HG02798 (cell line): ENCODE measurements around the gene BCL11B.

Source experiments
- ATAC-seq: cut with Tn5 transposase; IDR thresholded peaks from one replicate; pipeline ENCODE4 v1.9.1; 2021; ENCODE audit warnings: mild to moderate bottlenecking; ENCODE audit not compliant: unreplicated experiment, poor library complexity

BCL11B gene

DNA sequence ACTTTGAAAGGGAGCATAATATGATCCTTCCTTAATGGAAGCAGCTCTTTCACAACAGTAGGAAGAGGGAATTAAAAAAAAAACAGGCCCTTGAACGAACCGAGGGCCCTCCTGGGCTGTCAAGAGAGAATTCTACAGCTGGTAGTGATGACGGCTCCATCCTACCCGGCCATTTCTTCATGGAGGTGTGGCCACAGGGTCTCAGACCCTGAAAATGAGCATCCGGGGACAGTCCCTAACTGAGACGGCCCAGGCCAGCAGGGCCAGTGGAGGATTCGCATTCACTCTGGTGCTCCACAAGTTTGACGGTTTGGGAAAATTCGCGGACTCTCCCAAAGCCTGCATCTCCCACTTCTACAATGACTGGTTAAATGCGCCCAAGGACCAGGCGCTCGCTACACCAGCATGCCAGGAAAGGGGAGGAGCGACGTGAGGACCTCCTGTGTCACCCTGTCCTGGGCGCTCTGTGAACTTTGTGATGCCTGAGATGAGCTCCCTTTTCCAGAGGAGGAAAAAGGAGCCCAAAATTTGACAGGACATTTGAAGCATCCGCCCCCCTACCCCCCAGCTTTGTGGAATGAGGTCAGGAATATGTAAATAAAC lies 66.8 kb downstream of the BCL11B start:
- no peak for ATAC-seq

DNA sequence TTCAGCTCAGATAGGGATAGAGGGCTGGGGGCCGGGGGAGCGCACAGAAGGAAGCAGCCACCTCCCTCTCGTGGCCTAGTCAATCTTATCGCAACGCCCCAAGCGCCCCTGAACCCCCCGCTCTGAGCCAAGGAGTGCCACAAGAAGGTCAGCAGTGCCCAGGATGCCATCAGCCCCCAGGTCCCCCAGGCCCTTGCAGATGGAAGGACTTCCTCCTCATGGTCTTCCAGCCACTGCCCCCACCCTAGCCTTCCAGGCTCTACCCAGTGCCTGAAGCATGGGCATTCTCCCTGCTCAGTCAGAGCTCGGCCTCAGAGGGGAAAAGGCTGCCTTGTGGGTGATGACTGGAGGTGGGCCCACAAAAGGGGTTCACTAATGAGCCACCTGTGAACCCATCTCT lies 68.2 kb downstream of the BCL11B start:
- ATAC-seq, result no peak

DNA sequence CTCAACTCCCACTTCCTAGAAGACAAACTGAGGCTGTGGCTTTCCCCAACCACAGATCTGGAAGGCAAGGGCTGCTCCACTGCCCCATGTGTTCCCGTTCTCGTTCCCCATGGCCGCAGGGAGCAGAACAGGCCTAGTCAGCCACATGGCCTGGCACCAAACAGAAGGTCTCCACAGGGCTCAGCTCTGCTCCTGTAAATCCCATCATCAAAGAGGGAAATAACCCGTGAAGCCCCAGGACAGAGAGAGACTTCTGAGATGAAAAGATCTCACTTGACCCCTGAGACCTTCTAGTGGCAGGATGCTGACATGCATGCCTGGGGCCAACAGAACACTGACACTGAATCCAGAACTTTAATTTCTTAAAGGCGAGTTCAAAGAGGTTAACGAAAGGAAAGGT lies 68.9 kb downstream of the BCL11B start:
- ATAC-seq, result no peak

DNA sequence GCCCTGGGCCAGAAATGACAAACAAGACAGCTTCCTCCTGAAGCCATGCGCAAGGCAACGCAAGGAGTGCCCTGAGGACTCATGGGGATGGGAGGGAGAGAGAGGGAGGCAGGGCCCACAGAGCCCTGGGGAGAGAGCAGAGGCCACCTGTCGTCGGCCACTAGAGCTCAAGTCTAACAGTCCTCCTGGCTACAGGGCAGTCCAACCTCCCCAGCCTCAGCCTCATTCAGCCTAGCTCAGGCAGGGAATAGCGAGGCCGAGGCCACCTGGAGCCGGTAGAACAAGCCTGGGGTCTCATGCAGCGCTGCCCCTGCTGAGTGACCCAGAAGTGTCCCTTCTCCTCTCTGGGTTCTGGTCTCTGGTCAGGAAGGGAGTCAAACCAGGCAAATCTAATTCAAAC lies 69.5 kb downstream of the BCL11B start:
- no peak for ATAC-seq

DNA sequence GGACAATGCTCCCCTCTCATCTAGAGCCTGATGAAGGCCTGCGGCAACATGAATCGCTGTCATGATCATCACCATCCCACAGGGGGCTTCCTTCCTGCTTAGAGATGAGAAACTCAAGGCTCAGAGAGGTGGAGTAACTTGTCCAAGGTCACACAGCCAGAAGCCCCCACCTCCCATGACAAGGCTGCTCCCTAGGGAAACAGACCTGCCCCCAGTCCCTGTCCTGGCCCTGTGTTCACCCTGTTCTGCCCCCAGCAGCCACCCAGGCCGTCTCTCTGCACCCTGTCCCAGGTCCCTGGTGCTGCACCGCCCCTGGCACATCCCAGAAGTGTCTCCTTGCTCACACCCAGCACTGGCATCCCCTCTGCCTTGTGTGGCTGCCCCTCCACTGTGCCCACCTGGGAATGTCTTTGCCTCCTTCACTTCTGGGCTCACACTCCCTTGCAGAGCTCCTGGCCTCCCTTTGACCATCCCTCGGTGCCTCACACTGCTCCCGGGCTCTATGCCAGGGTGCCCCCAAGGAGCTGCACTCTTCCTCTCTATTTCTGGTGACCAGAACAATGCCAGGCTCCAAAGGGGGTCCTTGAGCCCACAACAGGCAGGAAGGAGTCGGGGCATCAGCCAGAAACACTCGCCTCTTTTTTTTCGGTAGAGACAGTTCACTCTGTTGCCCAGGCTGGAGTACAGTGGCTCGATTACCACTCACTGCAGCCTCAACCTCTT lies 70.5 kb downstream of the BCL11B start:
- ATAC-seq, result no peak

DNA sequence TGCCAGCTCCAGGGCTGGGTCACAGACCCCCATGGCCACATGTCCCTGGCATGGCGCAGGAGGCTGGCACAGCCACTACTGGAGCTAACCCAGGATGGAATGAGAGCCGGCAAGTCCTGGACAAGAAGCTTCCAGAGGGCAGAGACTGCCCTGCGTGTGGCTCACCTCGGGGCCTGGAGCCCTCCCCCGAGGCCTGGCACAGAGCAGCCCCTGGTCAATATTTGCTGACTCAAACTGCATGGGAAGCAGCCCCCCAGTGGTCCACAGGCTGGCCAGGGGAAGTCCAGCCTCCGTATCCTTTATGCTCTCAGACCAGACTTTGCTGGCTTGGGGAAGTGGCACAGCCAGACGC lies 71.4 kb downstream of the BCL11B start:
- ATAC-seq, result no peak

DNA sequence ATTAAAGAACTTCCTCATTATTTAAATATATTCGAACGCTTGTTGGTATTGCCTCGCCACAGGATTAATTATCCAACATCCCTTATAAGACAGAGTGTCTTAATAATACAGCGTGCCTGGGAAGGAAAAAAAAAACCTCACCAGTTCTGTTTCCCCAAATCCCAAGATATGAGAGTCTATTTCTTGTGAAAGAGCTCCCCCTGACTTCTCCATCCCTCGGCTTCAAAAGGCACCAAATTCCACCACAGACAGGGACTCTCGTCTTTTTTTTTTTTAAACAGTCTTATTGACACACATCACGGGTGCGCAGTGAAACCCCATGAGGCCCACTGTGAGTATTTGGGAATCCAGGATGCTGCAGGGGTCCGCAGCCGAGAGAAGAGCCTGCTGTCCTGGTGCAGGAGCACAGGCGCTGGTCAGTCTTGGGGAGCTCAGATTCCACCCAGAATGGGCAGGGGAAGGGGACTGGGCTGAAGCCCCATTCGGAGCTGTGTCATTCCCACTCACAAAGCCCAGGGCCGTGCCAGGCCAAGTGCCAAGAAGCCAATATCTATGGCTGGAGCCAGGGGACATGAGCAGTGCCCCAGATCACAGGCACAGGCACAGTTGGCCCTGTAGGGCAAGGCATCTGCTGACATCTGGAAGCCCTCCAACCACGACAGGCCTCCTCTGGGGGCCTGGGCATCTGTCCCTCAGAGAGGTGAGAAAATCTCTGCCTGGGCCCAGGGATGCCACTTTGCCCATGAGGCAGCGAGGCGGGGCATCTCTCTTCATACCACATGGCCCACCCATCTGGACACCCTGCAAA lies 71.9 kb downstream of the BCL11B start:
- no peak for ATAC-seq

DNA sequence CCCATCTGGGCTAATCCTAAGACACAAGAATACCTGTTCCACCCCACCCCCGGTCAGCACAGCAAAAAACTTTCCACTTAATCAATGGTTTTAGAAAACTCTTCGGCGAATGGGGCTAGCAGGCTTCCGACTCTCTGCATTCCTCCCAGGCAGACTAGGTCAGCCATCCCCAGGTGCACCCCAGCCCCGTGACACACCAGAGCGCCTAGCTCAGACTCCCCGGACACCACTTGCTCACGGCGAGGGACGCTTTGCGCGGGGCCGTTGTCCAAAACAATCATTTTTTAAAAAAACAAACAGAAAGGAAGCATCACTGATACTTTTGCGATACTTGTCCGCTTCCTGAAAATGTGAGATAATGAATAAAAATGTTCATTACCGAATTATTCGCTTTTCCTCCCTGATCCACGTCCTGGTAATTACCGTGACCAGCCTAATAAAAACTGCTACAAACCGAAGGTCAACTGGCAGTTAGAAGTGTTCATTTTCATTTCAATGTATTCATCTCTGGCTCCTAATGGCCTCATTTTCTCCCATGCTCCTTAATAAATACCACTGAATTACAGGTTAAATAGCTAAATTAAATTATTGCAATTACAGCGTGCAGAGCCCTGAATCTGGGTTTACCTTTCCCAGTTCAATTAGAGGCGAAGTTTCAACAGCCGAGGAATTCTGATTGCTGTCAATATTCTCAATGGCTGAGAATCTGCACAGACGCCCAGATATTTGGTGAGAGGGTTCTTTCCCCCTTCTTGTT lies 73.1 kb downstream of the BCL11B start:
- no peak for ATAC-seq

DNA sequence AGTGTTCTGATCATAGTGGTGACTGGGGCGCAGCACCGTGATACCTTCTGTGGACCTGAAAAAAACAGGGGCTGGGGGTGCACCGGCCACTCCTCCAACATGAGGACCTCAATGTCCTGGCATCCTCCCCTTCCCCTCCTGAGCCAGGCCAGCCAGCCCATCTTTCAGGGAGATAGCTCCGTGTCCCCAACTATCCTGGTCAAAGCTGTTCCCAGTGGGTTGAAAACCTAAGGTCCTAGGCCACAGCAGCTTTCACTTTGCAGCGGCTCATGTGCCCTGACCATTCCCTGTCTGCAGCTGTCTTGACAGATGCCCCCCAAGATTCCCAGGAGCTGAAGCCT lies 75.7 kb downstream of the BCL11B start:
- ATAC-seq, result no peak

DNA sequence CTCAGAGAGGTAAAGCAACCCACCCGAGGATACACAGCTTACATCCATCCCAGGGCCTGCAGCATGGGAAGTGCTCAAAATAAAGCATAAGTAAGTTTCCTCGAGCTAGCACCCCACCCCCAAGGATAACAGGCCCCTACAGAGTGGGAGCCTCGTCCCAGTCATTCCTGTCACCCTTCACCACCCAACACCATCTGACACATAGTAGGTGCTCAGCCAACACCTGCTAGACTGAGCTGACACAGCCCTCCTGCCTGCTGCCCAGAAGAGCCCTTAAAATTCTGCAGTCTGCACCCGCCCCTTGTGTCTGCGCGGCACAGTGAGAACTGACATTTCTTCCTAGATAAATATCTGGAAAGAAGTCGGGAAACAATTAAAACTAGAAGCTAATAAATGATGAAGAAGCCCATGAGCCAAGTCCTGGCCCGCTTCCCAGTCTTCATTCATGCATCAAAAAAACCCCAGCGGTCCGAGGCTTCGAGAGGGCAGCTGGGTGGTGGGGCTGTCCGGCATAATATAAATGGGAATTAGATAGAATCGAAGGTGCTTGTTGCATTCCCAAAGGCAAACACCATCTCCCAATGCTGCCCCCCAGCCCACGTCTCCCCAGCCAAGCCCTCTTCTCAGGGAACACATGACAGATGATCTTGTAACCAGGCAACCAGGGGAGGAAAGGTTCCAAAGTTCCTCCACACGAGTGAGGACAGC lies 76.2 kb downstream of the BCL11B start:
- ATAC-seq, result no peak

DNA sequence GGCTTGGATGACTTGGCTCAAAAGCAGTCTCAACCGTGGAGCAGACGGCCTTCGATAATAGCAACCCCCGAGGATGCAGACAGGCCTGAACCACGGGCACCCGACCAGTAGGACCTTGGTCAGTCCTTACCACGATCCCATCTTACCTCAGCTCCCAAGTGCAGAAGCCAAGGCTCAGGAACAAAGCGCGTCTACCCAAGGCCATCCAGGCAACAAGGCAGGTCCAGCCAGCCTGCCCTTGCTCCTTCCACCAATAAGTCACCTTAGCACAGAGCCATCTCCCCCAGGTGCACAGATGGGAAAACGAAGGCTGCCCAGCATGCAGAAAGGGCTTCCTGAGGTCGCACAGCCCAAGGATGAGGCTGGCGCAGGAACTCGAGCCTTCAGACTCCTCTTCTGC lies 77.3 kb downstream of the BCL11B start:
- ATAC-seq, result no peak

DNA sequence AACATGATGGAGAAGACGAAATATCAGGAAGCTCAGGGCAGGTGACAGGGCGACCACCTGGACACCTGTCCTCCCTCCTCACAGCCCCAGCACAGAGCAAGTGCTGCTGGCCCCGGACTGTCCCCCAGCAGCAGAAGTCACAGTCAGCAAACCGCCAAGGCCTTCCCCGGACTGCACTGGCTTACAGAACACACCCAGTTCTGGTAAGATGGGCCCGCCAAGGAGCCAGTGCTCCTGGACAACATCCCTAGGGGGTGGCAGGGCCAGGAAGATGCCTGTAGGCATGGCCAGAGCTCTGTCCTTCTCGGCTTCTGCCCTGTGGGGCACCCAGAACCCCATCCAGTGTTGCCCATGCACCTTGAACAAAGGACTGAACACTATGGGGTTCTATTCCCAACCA lies 77.9 kb downstream of the BCL11B start:
- ATAC-seq, result no peak

DNA sequence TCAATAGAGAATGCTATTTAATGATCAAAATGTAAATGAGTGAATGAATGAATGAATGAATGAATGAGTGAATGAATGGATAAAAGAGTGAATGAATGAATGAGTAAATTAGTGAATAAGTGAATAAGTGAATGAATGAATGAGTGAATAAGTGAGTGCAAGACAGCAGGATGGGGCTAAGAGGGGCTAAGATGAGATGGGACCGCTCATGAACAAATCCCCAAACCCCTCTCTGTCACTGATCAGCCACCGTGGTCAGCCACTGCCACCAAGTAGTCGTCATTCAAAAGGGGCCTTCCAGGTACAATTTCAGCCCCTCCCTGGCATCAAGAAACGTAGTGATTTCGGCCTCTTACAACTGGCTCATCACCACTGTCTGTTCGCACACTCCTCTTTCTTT lies 79.2 kb downstream of the BCL11B start:
- ATAC-seq, result no peak

DNA sequence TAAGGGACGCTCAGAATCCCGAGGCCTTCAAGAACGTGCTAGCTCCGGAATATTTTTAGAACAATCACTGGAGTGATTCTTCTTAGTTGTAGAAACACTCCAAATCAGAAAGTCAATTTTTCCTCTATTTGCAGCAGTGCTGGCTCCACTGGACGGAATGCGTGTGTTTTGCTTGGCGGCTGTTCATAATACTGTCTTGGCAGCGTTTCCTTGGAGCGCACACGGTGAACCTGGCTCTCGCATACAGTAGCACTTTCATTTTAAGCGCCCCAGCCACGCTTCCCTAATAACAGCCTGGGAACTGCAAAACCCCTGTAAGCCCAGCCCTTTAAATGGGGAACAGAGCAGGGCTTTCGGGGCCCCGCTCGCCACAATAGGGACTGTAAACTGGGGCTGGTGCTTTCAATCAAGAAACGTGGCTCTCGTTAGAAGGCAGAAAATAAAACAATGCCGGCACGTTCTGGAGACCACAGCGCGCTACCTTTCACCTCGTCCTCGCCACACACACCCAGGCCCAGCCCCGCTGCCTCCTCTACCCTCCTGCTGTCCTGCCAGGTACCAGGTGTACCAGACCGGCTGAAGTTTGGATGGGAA lies 79.9 kb downstream of the BCL11B start:
- ATAC-seq, result no peak

DNA sequence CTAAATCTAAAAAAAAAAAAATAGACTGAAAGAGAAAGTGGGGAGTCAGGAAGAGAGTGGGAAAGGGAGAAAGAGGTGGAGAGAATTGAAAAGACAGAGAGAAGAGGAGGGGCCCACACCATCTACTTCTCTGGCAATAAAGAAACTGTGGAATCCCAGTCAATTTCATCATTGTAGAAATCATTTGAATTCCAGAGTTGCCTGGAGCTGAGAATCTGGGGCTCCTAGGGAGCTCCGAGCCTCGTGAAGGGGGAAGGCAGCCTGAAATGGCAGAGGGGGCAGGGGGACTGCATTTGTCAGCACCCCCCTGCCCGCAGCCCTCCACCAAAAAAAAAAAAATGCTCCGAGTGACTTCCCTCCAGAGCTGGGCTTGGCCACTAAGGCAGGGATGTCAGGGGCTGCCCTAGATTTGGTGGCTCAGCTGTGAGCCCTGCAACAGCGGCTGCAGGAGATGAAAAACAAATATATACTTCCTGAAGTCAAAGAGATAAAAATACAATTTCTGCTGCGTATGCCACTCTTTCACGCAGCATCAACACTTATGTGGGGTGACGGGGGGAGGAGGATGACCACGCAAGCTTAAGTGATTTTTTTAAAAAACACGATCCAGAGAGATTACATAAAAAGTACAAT lies 80.5 kb downstream of the BCL11B start:
- ATAC-seq, result no peak

DNA sequence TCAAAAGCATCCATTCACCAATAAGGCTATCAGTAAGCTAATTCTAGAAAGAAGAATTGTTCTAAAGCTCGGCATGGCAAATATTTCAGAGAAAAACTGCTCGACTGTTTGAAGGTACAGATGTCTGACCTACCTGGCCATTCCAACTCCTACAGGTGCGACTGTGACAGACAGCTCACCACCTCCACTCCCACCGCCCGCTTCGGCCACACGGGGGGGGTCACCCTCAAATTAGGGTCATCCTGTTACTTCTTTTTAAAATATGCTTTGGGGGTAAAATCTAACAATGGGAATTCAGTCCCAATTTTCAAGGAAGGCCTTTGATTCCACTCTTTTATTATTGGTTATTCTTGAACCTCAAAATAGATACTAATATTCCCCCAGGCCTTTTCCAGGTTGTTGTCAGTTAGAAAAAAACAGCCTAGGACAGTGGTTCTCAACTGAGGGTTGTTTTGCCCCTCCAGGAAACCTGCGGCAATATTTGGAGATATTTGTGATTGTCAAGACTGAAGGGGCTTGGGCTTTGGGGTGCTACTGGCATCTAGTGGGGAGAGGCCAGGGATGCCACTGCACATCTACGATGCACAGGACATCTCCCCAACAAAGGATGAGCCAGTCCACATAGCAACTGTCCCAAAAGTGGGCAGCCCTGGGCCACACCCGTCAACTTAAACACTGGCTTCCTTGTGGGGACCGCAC lies 81.2 kb downstream of the BCL11B start:
- no peak for ATAC-seq

DNA sequence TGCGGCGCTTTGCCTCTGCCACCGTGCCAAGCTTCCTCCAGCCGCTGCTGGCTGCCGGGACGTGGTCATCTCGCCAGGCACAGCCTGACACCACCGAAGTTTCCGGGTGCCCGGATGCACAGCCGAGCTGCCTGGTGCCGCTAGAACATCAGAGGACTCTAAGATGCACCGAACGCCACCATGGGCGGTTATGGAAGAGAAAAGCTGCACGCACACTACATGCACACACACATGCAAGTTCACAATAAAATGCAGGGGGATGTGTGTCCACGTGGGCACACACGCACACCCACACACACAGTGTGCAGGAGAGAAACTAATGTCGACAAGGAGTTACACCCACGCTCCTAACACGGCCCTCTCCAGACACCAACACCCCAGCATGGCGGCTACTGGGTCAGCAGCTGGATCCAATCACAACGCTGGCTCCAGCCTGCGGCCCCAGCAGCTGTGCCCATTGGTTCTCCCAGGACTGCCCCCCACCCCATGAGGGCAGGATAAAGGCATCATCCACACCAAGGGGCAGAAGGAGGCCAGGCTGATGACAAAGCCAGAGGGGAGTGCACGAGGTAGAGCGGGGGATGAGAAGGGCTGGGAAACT lies 82.7 kb downstream of the BCL11B start:
- ATAC-seq, result no peak

DNA sequence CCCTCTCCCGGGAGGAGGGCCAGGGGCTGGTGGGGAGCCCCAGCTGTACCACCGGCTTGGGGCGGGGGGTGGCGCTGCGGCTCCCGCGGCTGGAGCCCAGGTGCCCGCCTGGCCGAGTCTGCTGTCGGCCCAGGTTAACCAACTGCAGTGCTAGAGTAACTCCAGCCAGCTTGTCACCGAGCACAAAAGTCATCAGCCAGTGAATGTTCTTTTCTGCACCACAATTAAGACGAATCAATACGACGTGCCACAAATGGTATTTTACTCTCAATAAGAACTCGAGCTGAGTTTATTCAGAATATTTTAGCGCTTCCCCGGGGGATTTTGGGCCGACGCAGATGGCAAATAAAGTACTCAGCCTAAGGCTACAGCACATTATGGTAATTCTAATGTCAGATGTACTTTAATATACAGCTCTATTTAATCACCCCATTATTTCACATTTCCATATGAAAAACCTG lies 83.2 kb downstream of the BCL11B start:
- ATAC-seq, result no peak

DNA sequence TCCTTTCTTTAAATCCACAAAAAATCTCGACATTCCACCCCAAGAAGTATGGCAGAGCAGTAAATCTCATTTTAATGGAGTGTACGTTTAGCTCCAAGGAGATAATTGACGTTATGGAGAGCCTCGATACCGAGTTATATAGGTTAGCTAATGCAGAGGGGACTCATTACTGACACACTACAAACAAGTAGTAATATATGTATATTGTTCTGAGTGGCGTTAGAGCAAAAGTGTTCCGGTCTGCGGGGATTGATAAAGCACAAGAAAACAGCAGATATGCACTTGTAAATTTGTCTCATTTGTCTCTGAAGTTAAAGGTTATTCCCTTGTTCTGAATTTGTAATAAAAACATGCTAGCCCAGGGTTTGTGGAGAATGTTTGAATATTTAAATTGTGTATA lies 84.1 kb downstream of the BCL11B start:
- ATAC-seq, result no peak
